ENCODE measurements around the gene TSPAN2. TPM values are rescaled to one million over a fixed set of nuclear protein-coding genes. Genes with fewer than 3 reads are reported as not detected.

The TSPAN2 gene
- polyA plus RNA-seq, 2 of the 4 experiments (the other 2 are of a cell fraction) = 1.7 to 2.7 TPM

DNA sequence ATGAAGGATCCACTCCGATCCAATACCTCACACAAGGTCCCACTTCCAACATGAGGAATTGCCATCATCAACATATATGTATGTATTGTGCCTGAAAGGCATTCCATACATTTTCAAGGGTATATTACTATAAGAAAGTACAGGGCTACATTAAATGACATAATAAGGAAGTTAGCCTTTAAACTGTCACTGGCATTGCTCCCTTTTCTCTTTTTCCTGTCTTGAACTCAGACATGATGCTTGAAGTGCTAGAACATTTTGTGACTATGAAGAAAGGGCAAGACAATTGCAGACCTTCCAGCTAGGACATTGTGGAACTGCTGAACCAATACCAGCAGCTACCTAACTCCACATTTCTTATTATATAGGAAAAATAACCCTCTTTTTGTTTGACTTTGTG, 2.9 kb upstream of the TSPAN2 start:
- no peaks in the 10 kb centered on the region for H3K9me3 ChIP-seq
- ChIA-PET POLR2A (no interaction called here), CTCF (interaction anchor here (0.8 to 2.1 kb wide), 2 partner anchors 39 to 40 kb away, joined by 3 to 5 read pairs; no protein-coding TSS in a partner anchor)
- TF ChIP-seq EHMT2 (IDR thresholded peaks at IDR 0.05; ENCODE audit: low read depth) = no peak
- TF ChIP-seq ZNF302 (CRISPR knock-in tag; IDR thresholded peaks at IDR 0.05) = no peak
- TF ChIP-seq CHD4 (IDR thresholded peaks at IDR 0.05; ENCODE audit: borderline replicate concordance) = no peak
- TF ChIP-seq, protein P1, sequence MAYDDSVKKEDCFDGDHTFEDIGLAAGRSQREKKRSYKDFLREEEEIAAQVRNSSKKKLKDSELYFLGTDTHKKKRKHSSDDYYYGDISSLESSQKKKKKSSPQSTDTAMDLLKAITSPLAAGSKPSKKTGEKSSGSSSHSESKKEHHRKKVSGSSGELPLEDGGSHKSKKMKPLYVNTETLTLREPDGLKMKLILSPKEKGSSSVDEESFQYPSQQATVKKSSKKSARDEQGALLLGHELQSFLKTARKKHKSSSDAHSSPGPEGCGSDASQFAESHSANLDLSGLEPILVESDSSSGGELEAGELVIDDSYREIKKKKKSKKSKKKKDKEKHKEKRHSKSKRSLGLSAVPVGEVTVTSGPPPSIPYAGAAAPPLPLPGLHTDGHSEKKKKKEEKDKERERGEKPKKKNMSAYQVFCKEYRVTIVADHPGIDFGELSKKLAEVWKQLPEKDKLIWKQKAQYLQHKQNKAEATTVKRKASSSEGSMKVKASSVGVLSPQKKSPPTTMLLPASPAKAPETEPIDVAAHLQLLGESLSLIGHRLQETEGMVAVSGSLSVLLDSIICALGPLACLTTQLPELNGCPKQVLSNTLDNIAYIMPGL (CRISPR knock-in tag; IDR thresholded peaks at IDR 0.05; ENCODE audit: borderline replicate concordance) = no peak
- TF ChIP-seq RFX5 (IDR thresholded peaks at IDR 0.05) = no peak
- no peak for TF ChIP-seq MAFK (IDR thresholded peaks at IDR 0.05; ENCODE audit: partially characterized antibody)
- TF ChIP-seq HEYL (CRISPR knock-in tag; IDR thresholded peaks at IDR 0.05) = no peak
- TF ChIP-seq ZC3H11A (IDR thresholded peaks at IDR 0.05) = no peak
- no peak for TF ChIP-seq HOXB5 (CRISPR knock-in tag; IDR thresholded peaks at IDR 0.05)
- no peak for TF ChIP-seq RNF2 (IDR thresholded peaks at IDR 0.05; ENCODE audit: borderline replicate concordance, low read depth)
- TF ChIP-seq ESRRA (IDR thresholded peaks at IDR 0.05; ENCODE audit: borderline replicate concordance, low read length) = no peak
- TF ChIP-seq NFE2L2 (conservative IDR thresholded peaks at IDR 0.05; ENCODE audit: low read length) = no peak
- no peak for TF ChIP-seq NPAS2 (CRISPR knock-in tag; IDR thresholded peaks at IDR 0.05; ENCODE audit: borderline replicate concordance)
- no peak for TF ChIP-seq CHD2 (IDR thresholded peaks at IDR 0.05; ENCODE audit: low read length, partially characterized antibody)
- TF ChIP-seq TFCP2L1 (CRISPR knock-in tag; IDR thresholded peaks at IDR 0.05) = no peak
- ATAC-seq = no peak
- H3K4me1 ChIP-seq = no peaks in the 10 kb centered on the region
- no peak for FAIRE-seq
- no peak overlapping the region for H3K27ac ChIP-seq
- 88% methylated on average over 1 of the region's 1 CpG for WGBS (ENCODE audit: missing lambda C conversion rate)
- no peak overlapping the region for H3K4me3 ChIP-seq
- no peak overlapping the region for H3K4me2 ChIP-seq
- no peak for DNase-seq (ENCODE audit: low read depth in 1 of 2, low spot score in 1 of 2)

DNA sequence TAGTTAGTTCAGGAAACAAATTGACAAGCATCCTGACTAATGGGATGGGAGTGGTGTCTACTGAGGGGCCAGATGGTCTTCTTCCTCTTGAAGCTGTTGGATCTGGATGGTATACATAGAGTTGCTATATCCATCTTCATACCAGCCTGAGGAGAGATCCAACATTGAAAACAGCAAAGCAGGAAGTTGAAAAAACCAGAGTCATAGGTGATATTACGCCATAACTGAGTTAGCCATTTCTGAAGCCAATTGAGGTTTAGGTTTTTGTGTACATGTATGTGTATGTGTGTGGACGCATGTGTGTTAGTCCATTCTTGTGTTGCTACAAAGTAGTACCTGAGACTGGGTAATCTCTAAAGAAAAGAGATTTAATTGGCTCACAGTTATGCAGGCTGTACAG, 2.3 kb upstream of the TSPAN2 start:
- POLR2A ChIA-PET = no interaction called here

DNA sequence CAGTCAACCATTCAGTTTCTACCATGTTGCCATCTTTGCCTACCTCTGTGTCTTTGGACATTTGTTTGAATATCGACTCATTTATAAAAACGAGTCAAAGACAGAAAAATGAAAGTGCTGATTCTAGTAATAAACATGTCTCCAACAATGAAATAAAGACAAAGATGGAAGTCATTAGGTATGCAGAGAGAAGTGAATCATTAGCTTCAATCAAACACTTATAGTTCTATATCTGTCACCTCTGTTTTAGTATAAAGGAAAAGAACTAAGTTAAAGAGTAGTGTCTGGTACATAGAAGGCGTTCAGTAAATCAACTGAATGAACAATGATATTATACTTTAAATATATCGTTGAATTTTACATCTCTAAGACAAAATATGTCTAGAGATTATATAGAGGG, 1.7 kb upstream of the TSPAN2 start:
- no peaks in the 10 kb centered on the region for H3K9me3 ChIP-seq
- 86% methylated on average over 4 of the region's 4 CpGs for WGBS (ENCODE audit: missing lambda C conversion rate)
- H3K4me2 ChIP-seq = no peak overlapping the region
- ATAC-seq = no peak
- no peaks in the 10 kb centered on the region for H3K4me1 ChIP-seq
- no peak for FAIRE-seq
- TF ChIP-seq HDAC2 (IDR thresholded peaks at IDR 0.05) (no peak), MAFK (IDR thresholded peaks at IDR 0.05; ENCODE audit: partially characterized antibody) (peak; percentile 6), ZNF302 (CRISPR knock-in tag; IDR thresholded peaks at IDR 0.05) (no peak)
- TF ChIP-seq, protein P2, sequence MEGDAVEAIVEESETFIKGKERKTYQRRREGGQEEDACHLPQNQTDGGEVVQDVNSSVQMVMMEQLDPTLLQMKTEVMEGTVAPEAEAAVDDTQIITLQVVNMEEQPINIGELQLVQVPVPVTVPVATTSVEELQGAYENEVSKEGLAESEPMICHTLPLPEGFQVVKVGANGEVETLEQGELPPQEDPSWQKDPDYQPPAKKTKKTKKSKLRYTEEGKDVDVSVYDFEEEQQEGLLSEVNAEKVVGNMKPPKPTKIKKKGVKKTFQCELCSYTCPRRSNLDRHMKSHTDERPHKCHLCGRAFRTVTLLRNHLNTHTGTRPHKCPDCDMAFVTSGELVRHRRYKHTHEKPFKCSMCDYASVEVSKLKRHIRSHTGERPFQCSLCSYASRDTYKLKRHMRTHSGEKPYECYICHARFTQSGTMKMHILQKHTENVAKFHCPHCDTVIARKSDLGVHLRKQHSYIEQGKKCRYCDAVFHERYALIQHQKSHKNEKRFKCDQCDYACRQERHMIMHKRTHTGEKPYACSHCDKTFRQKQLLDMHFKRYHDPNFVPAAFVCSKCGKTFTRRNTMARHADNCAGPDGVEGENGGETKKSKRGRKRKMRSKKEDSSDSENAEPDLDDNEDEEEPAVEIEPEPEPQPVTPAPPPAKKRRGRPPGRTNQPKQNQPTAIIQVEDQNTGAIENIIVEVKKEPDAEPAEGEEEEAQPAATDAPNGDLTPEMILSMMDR (IDR thresholded peaks at IDR 0.05) = no peak
- TF ChIP-seq, protein P3, sequence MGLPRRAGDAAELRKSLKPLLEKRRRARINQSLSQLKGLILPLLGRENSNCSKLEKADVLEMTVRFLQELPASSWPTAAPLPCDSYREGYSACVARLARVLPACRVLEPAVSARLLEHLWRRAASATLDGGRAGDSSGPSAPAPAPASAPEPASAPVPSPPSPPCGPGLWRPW (IDR thresholded peaks at IDR 0.05) = no peak
- ChIA-PET CTCF (interaction anchor here (0.8 to 2.7 kb wide), 3 partner anchors 22 to 37 kb away, joined by 3 to 9 read pairs (median 5); no protein-coding TSS in a partner anchor), POLR2A (no interaction called here)
- no peak for DNase-seq (ENCODE audit: low read depth in 1 of 2, low spot score in 1 of 2)
- H3K27ac ChIP-seq = no peak overlapping the region
- H3K4me3 ChIP-seq = no peak overlapping the region

More for the DNA sequence above, 2.3 kb upstream of the TSPAN2 start:
- WGBS (ENCODE audit: missing lambda C conversion rate) = 87% methylated on average over 2 of the region's 2 CpGs
- CTCF ChIA-PET = interaction anchor here (2.1 to 2.7 kb wide), 2 partner anchors 21 to 38 kb away, joined by 5 to 9 read pairs; no protein-coding TSS in a partner anchor
- Histone ChIP-seq H3K27ac (no peak overlapping the region), H3K9me3 (no peaks in the 10 kb centered on the region), H3K4me2 (no peak overlapping the region), H3K4me3 (no peak overlapping the region), H3K4me1 (no peaks in the 10 kb centered on the region)
- no peak for ATAC-seq
- no peak for DNase-seq (ENCODE audit: low read depth in 1 of 2, low spot score in 1 of 2)
- TF ChIP-seq, protein P3 (IDR thresholded peaks at IDR 0.05) = no peak
- TF ChIP-seq POLR2AphosphoS2 (conservative IDR thresholded peaks at IDR 0.05; ENCODE audit: low read length) = no peak
- TF ChIP-seq EHF (CRISPR knock-in tag; IDR thresholded peaks at IDR 0.05) = no peak
- TF ChIP-seq, protein P4, sequence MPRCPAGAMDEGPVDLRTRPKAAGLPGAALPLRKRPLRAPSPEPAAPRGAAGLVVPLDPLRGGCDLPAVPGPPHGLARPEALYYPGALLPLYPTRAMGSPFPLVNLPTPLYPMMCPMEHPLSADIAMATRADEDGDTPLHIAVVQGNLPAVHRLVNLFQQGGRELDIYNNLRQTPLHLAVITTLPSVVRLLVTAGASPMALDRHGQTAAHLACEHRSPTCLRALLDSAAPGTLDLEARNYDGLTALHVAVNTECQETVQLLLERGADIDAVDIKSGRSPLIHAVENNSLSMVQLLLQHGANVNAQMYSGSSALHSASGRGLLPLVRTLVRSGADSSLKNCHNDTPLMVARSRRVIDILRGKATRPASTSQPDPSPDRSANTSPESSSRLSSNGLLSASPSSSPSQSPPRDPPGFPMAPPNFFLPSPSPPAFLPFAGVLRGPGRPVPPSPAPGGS (IDR thresholded peaks at IDR 0.05) = no peak
- TF ChIP-seq SREBF2 (IDR thresholded peaks at IDR 0.05) = no peak
- TF ChIP-seq FOSB (CRISPR knock-in tag; IDR thresholded peaks at IDR 0.05) = no peak
- TF ChIP-seq CHD4 (IDR thresholded peaks at IDR 0.05; ENCODE audit: borderline replicate concordance) = no peak
- no peak for TF ChIP-seq GATA3 (IDR thresholded peaks at IDR 0.05; ENCODE audit: borderline replicate concordance)
- no peak for TF ChIP-seq EP300 (IDR thresholded peaks at IDR 0.05)
- no peak for TF ChIP-seq KDM1A (IDR thresholded peaks at IDR 0.05; ENCODE audit: low read depth)
- no peak for TF ChIP-seq MYC (IDR thresholded peaks at IDR 0.05; ENCODE audit: borderline replicate concordance, low read length)
- FAIRE-seq = no peak
